Natural killer cell (primary cell): ENCODE data around the gene GPC1. TPM values are rescaled to one million over a fixed set of nuclear protein-coding genes. Genes with fewer than 3 reads are reported as not detected.

ENCODE experiments used
- ATAC-seq, 3 donors: fragments of 150-1000 bp in 2 of 3; fragments of 200-7000 bp in 1 of 3; cut with Tn5 transposase; 1 replicate in 1 of 3; 2 replicates in 2 of 3; pipeline ENCODE4 v1.10.0; 2021; ENCODE audit warnings: mild to moderate bottlenecking in 2 of 3, moderate library complexity in 2 of 3
- DNase-seq, 2 donors: peaks; one replicate each; pipeline versions ENCODE4 v3.0.0 to v3.0.0-alpha.2; 2013 to 2021; ENCODE audit warnings: mixed read lengths in 1 of 2
- H3K27ac ChIP-seq: one replicate; pipeline ENCODE4 v1.5.1; 2013; ENCODE audit warnings: mild to moderate bottlenecking, low read length
- H3K27me3 ChIP-seq: one replicate; pipeline ENCODE4 v1.6.1; 2013; ENCODE audit warnings: low read length; ENCODE audit not compliant: control insufficient read depth, insufficient read depth
- H3K36me3 ChIP-seq: one replicate; pipeline ENCODE4 v1.6.1; 2013; ENCODE audit warnings: low read length; ENCODE audit not compliant: control insufficient read depth, insufficient read depth
- H3K4me1 ChIP-seq: one replicate; pipeline ENCODE4 v1.6.1; 2013; ENCODE audit warnings: low read length; ENCODE audit not compliant: control insufficient read depth, insufficient read depth
- H3K4me3 ChIP-seq: one replicate; pipeline ENCODE4 v1.5.1; 2013; ENCODE audit warnings: low read length
- H3K9me3 ChIP-seq: one replicate; pipeline ENCODE4 v1.6.1; 2013; ENCODE audit warnings: low read length; ENCODE audit not compliant: control insufficient read depth, insufficient read depth
- H3K27ac Mint-ChIP-seq, 2 donors: one replicate each; pipeline ENCODE4 v1.8.0; 2022; ENCODE audit warnings: mild to moderate bottlenecking in 2 of 2, mixed read lengths in 2 of 2, moderate library complexity in 1 of 2
- H3K27me3 Mint-ChIP-seq, 2 donors: one replicate each; pipeline ENCODE4 v1.8.0; 2022; ENCODE audit warnings: low read depth in 2 of 2, mixed read lengths in 2 of 2
- H3K36me3 Mint-ChIP-seq: one replicate; pipeline ENCODE4 v1.8.0; 2022; ENCODE audit warnings: mixed read lengths
- H3K4me1 Mint-ChIP-seq, 2 donors: one replicate each; pipeline ENCODE4 v1.8.0; 2022; ENCODE audit warnings: mixed read lengths in 2 of 2
- H3K4me3 Mint-ChIP-seq: one replicate; pipeline ENCODE4 v1.8.0; 2022; ENCODE audit warnings: mild to moderate bottlenecking, moderate library complexity, mixed read lengths
- H3K9me3 Mint-ChIP-seq, 2 donors: one replicate each; pipeline ENCODE4 v1.8.0; 2022; ENCODE audit warnings: mixed read lengths in 2 of 2
- WGBS: methylation state at CpG from one replicate; pipeline ENCODE4 v1.1.7; 2013; ENCODE audit warnings: missing lambda C conversion rate; ENCODE audit not compliant: insufficient coverage; 5-methylcytosine and 5-hydroxymethylcytosine counted together
- intact Hi-C: fragments of 100-400 bp; cut with micrococcal nuclease; formaldehyde crosslinking; loops from one replicate; pipeline ENCODE4 v1.14.2; 2022
- total RNA-seq, 4 donors: library from RNA; stranded (reverse); fragments of 120-200 nt in 1 of 4; gene quantifications; one replicate each; pipeline versions ENCODE4 v1.2.3 to v1.2.4, GENCODE V29; 2013 to 2022
- TF ChIP-seq, protein P1 (sequence below): fragments of 200-600 bp; IDR thresholded peaks from one replicate; pipeline ENCODE4 v1.8.0; 2022; ENCODE audit warnings: antibody characterized with exemption

The GPC1 gene
- total RNA-seq, 3 donors from 2014 or later (not counting 1 experiment from before 2014, with no cell fraction given): 0.79 to 1.4 (median 0.94) TPM

DNA sequence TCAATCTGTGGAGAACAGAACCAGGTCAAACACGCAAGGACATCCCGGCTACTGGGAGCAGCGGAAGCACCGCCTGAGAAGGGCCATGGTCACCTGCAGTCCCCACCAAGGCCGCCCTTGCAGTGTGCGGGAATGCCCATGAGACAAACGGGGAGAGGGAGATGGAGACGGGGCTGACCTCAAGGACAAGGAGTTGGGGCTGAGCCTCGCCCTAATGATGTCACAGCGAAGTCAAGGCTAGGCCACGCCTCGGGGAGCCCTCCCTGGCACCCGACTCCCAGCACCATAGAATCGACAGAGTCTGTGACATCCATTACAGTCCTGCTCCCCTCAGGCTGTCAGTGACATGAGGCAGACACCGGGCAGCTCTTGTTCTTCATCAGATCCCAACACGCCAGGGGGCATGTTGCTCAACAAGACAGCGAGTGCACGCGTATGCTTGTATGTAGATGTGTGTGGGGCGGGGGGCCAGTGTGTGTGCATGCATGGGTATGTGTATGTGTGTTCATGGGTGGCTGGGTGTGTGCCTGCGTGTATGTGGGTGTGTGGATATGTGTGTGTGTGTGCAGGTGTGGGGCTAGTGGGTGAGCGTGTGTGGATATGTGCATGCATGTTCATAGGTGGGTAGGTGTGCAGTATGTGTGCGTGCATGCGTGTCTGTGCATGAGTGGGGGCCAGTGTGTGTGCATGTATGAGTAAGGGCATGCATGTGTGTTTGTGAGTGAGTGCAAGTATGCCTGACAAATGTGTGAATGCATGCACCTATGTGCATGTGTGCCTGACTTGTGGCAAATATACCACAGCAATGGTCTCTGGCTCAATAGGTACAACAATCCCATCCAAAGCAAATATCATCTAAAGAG is 65.3 kb downstream of the GPC1 start:
- H3K27ac ChIP-seq: no peak overlapping the region
- no peak for ATAC-seq
- Mint-ChIP-seq H3K4me3 (no peak overlapping the region), H3K4me1 (no peaks in the 10 kb centered on the region), H3K9me3 (no peaks in the 10 kb centered on the region), H3K27me3 (no peaks in the 10 kb centered on the region), H3K27ac (no peak overlapping the region), H3K36me3 (peaks cover under 1% of the 10 kb centered on the region)
- H3K36me3 ChIP-seq: peaks cover 11% of the 10 kb centered on the region
- TF ChIP-seq, protein P1, sequence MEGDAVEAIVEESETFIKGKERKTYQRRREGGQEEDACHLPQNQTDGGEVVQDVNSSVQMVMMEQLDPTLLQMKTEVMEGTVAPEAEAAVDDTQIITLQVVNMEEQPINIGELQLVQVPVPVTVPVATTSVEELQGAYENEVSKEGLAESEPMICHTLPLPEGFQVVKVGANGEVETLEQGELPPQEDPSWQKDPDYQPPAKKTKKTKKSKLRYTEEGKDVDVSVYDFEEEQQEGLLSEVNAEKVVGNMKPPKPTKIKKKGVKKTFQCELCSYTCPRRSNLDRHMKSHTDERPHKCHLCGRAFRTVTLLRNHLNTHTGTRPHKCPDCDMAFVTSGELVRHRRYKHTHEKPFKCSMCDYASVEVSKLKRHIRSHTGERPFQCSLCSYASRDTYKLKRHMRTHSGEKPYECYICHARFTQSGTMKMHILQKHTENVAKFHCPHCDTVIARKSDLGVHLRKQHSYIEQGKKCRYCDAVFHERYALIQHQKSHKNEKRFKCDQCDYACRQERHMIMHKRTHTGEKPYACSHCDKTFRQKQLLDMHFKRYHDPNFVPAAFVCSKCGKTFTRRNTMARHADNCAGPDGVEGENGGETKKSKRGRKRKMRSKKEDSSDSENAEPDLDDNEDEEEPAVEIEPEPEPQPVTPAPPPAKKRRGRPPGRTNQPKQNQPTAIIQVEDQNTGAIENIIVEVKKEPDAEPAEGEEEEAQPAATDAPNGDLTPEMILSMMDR: no peak
- no peaks in the 10 kb centered on the region for H3K4me1 ChIP-seq
- peak in 1 of 2 donors; percentile 12 for DNase-seq
- 97% methylated on average over 24 of the region's 24 CpGs for WGBS
- H3K9me3 ChIP-seq: no peaks in the 10 kb centered on the region
- intact Hi-C loops: no loop called here
- H3K4me3 ChIP-seq: no peak overlapping the region
- H3K27me3 ChIP-seq: no peaks in the 10 kb centered on the region

DNA sequence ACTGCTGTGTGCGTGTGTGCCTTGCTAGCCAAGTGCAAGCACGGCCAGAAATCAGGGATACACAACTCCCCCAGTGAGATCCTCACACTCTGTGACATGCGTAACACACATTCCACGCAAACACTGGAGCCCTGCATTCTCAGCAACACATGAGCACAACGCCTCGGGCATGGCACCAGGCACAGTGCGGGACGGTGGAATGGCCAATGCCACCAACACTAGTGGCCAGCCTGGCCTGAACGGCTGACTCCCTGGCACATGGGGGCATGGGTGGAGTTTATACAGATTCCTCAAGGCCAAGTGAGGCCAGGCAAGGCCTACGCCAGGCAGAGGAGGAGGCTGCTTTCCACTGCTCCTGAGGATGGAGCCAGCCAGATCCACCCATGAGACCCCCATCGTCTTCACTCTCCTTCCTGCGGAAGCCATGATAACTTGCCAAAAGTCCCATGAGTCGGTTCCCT is 66.1 kb downstream of the GPC1 start:
- peaks cover 11% of the 10 kb centered on the region for H3K36me3 ChIP-seq
- H3K9me3 Mint-ChIP-seq: no peaks in the 10 kb centered on the region
- WGBS: 95% methylated on average over 13 of the region's 13 CpGs
- DNase-seq (no peak), ATAC-seq (no peak)
- H3K9me3 ChIP-seq: no peaks in the 10 kb centered on the region
- no peaks in the 10 kb centered on the region for H3K27me3 ChIP-seq
- no peak overlapping the region for H3K4me3 Mint-ChIP-seq
- intact Hi-C loops: no loop called here
- no peaks in the 10 kb centered on the region for H3K36me3 Mint-ChIP-seq
- H3K4me1 Mint-ChIP-seq: no peaks in the 10 kb centered on the region
- no peak overlapping the region for H3K4me3 ChIP-seq
- no peaks in the 10 kb centered on the region for H3K27me3 Mint-ChIP-seq
- TF ChIP-seq, protein P1: no peak
- no peaks in the 10 kb centered on the region for H3K4me1 ChIP-seq
- H3K27ac Mint-ChIP-seq: no peak overlapping the region
- H3K27ac ChIP-seq: no peak overlapping the region

DNA sequence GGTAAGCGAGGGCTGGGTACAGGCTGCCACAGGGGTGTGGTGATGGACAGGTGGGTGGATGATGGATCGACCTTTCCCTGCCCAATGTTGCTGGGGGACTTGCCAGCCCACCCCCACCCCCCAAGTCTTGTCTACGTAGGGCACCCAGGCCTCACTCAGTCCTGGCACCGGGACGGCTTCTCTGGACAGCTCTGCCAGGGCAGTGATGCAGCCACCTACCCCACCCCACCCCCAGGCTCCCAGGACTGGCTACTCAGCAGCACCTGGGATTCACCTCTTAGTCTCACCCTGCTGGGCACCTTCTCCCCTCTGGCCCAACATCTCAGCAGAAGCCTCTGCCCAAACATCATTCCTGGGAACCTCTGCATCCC is 66.6 kb downstream of the GPC1 start:
- no peaks in the 10 kb centered on the region for H3K9me3 Mint-ChIP-seq
- ATAC-seq: no peak
- peak in 1 of 2 donors; percentile 9 for DNase-seq
- Histone ChIP-seq H3K4me3 (no peak overlapping the region), H3K4me1 (no peaks in the 10 kb centered on the region), H3K27me3 (no peaks in the 10 kb centered on the region), H3K27ac (no peak overlapping the region), H3K9me3 (no peaks in the 10 kb centered on the region), H3K36me3 (peaks cover 8% of the 10 kb centered on the region)
- intact Hi-C loops: no loop called here
- no peaks in the 10 kb centered on the region for H3K4me1 Mint-ChIP-seq
- no peak overlapping the region for H3K4me3 Mint-ChIP-seq
- H3K27ac Mint-ChIP-seq: no peak overlapping the region
- H3K36me3 Mint-ChIP-seq: no peaks in the 10 kb centered on the region
- WGBS: 97% methylated on average over 5 of the region's 5 CpGs
- H3K27me3 Mint-ChIP-seq: no peaks in the 10 kb centered on the region
- TF ChIP-seq, protein P1: no peak
